HUES64 (cell line): Measurements from ENCODE around the gene RGL3. TPM values are rescaled to one million over a fixed set of nuclear protein-coding genes. Genes with fewer than 3 reads are reported as not detected.
A peak's percentile ranks its signal among the peaks of the same experiment; 100 is the strongest.
"Not testable (repeated sequence)": the region's sequence is repeated elsewhere in the genome, so short reads cannot be mapped to it uniquely, and the experiment has no call there.

Source experiments
- H3K27ac ChIP-seq: 2 replicates; pipeline ENCODE4 v1.7.0; 2013; ENCODE audit warnings: low read depth, low read length, inconsistent platforms
- H3K27me3 ChIP-seq: 2 replicates; pipeline ENCODE4 v1.6.1; 2013; ENCODE audit warnings: mild to moderate bottlenecking, low read length; ENCODE audit not compliant: insufficient read depth
- H3K36me3 ChIP-seq: 2 replicates; pipeline ENCODE4 v1.6.1; 2013; ENCODE audit warnings: mild to moderate bottlenecking, low read length; ENCODE audit not compliant: insufficient read depth
- H3K4me1 ChIP-seq: 2 replicates; pipeline ENCODE4 v1.6.1; 2013; ENCODE audit warnings: mild to moderate bottlenecking, low read length, moderate library complexity; ENCODE audit not compliant: insufficient read depth
- H3K4me3 ChIP-seq: 2 replicates; pipeline ENCODE4 v1.5.1; 2013; ENCODE audit warnings: mild to moderate bottlenecking, low read length, moderate library complexity
- H3K9ac ChIP-seq: 2 replicates; pipeline ENCODE4 v1.6.1; 2013; ENCODE audit warnings: mild to moderate bottlenecking, low read depth, low read length
- H3K9me3 ChIP-seq: 2 replicates; pipeline ENCODE4 v1.6.1; 2013; ENCODE audit warnings: low read depth, low read length; ENCODE audit not compliant: insufficient read depth
- WGBS: fragments of 150-250, 120-280 bp; methylation state at CpG from one replicate; pipeline ENCODE4 v1.1.7; 2013; ENCODE audit warnings: missing lambda C conversion rate; 5-methylcytosine and 5-hydroxymethylcytosine counted together
- polyA plus RNA-seq, 2 experiments: library from polyadenylated mRNA; stranded (reverse); fragments of 50-300 nt; gene quantifications; one replicate each; pipeline ENCODE4 v1.2.3, GENCODE V29; 2013

Gene RGL3, protein sequence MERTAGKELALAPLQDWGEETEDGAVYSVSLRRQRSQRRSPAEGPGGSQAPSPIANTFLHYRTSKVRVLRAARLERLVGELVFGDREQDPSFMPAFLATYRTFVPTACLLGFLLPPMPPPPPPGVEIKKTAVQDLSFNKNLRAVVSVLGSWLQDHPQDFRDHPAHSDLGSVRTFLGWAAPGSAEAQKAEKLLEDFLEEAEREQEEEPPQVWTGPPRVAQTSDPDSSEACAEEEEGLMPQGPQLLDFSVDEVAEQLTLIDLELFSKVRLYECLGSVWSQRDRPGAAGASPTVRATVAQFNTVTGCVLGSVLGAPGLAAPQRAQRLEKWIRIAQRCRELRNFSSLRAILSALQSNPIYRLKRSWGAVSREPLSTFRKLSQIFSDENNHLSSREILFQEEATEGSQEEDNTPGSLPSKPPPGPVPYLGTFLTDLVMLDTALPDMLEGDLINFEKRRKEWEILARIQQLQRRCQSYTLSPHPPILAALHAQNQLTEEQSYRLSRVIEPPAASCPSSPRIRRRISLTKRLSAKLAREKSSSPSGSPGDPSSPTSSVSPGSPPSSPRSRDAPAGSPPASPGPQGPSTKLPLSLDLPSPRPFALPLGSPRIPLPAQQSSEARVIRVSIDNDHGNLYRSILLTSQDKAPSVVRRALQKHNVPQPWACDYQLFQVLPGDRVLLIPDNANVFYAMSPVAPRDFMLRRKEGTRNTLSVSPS
- polyA plus RNA-seq (2013, experiment 1 of 2): 9.8 TPM
- polyA plus RNA-seq (2013, experiment 2 of 2): 12.3 TPM

DNA sequence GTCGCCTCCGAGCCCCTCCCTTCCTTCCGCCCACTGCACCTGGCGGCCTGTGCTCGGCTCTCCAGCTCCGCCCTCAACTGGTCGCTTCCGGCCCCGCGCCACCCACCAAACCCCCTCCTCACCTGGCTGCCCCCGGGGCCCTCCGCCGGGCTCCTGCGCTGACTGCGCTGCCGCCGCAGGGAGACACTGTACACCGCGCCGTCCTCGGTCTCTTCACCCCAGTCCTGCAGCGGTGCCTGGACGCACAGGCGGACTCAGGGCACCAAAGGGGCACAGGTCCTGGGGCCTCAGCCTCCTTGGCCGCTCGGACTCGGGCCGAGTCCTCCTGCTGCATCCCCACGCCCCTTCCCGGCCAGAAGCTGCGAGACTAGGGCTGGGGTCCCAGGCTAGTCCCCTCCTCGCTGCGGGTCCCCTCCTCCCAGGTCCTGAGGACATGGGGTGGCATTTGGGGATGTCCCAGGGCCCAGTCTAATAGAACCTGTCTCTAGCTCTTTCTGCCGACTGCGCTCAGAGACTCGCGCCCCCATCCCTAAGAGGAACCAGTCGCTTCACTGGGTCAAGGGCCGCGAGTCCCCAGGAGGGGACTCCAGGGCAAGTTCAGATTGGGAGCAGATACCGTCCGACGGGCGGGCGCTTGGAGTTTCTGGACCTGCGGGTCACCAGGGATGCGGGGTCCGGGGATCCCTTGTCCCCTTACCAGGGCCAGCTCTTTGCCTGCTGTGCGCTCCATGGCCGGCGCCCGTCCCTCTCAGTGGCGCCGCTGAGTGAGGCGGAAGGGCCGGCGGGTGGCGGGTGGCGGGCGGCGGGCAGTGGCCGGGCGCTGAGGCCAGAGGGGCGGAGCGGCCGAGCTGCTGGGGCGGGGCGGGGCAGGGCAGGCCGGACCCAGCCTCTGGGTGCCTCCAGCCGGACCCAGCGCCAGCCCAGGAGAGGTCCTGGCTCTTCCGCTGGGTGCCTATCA is at the start of gene RGL3:
Gene RGL3, minus strand, starts transcription at position 766 of the 958 bp plus-strand sequence. Its CDS starts 36 bp downstream, at position 730.
- Histone ChIP-seq H3K27me3 (peaks cover 63% of the 10 kb centered on the region), H3K27ac (peak within 1 kb of the TSS; percentile 63; the same call in 1 of the 2 replicates), H3K9ac (peak within 1 kb of the TSS; percentile 68; the same call in 1 of the 2 replicates), H3K9me3 (no peaks in the 10 kb centered on the region), H3K4me3 (peak within 1 kb of the TSS; percentile 88), H3K36me3 (no peaks in the 10 kb centered on the region), H3K4me1 (peaks cover 4% of the 10 kb centered on the region; the same call in 1 of the 2 replicates)
- WGBS: under 1% methylated on average over 72 of the region's 72 CpGs

DNA sequence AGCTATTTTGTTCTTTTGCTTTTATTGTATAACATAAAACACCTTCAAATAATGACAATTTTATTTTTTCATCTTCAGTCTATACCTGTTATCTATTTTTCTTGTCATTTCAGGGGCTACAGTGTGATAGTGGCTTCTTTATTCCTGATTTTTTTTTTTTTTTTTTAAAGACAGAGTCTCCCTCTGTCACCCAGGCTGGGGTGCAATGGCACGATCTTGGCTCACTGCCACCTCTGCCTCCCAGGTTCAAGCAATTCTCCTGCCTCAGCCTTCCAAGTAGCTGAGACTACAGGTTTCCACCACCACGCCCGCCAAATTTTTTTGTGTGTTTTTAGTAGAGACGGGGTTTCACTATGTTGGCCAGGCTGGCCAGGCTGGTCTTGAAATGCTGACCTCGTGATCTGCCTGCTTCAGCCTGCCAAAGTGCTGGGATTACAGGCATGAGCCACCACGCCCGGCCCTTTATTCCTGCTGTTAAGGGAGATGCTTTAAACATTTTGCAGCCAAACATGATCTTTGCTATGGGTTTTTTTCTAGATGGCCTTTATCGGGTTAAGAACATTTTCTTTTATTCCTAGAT is 49.2 kb upstream of the RGL3 start:
- H3K4me1 ChIP-seq, H3K4me3 ChIP-seq, H3K9ac ChIP-seq, H3K27me3 ChIP-seq, H3K36me3 ChIP-seq, H3K27ac ChIP-seq, H3K9me3 ChIP-seq: not testable (repeated sequence)
- 89% methylated on average over 7 of the region's 8 CpGs for WGBS

DNA sequence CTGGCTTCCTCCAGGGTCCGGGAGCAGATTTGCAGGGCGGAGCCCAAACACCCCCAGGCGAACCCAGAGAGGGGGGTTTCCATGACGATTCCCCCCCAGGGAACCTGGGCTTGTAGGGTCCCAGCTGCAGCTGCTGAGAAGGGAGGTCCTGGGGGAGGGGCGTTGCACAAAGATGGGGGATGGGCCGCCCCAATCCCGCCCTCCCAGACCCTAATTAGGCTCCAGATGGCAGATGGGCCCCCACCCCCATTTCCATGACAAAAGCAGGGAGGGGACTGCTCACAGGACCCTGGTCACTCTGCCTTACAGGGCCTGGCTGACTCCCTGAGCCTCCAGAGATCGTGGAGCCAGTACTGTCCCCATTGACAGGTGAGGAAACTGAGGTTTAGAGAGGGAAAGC is 46.5 kb upstream of the RGL3 start:
- WGBS: 32% methylated on average over 8 of the region's 8 CpGs

GRCh38 chr19:11464333-11465265 is 45.5 kb upstream of the RGL3 start:
- no peaks in the 10 kb centered on the region for H3K9me3 ChIP-seq
- no peak overlapping the region for H3K4me3 ChIP-seq
- no peak overlapping the region for H3K27ac ChIP-seq
- H3K9ac ChIP-seq: no peak overlapping the region
- WGBS: 86% methylated on average over 11 of the region's 11 CpGs
- no peaks in the 10 kb centered on the region for H3K27me3 ChIP-seq
- 0 out of 2 replicates have a peak, but pooled peaks cover 3% of the 10 kb centered on the region for H3K4me1 ChIP-seq
- no peaks in the 10 kb centered on the region for H3K36me3 ChIP-seq

More for the DNA sequence above, 46.5 kb upstream of the RGL3 start:
- Histone ChIP-seq H3K9me3 (no peaks in the 10 kb centered on the region), H3K9ac (no peak overlapping the region), H3K4me1 (0 out of 2 replicates have a peak, but pooled peaks cover 3% of the 10 kb centered on the region), H3K36me3 (no peaks in the 10 kb centered on the region), H3K4me3 (no peak overlapping the region), H3K27ac (no peak overlapping the region), H3K27me3 (no peaks in the 10 kb centered on the region)

GRCh38 chr19:11463391-11463790 is 44.3 kb upstream of the RGL3 start:
- H3K9me3 ChIP-seq: no peaks in the 10 kb centered on the region
- H3K4me1 ChIP-seq: 0 out of 2 replicates have a peak, but pooled peaks cover 3% of the 10 kb centered on the region
- no peaks in the 10 kb centered on the region for H3K36me3 ChIP-seq
- no peak overlapping the region for H3K27ac ChIP-seq
- 84% methylated on average over 12 of the region's 12 CpGs for WGBS
- no peaks in the 10 kb centered on the region for H3K27me3 ChIP-seq
- H3K9ac ChIP-seq: no peak overlapping the region
- H3K4me3 ChIP-seq: no peak overlapping the region

DNA sequence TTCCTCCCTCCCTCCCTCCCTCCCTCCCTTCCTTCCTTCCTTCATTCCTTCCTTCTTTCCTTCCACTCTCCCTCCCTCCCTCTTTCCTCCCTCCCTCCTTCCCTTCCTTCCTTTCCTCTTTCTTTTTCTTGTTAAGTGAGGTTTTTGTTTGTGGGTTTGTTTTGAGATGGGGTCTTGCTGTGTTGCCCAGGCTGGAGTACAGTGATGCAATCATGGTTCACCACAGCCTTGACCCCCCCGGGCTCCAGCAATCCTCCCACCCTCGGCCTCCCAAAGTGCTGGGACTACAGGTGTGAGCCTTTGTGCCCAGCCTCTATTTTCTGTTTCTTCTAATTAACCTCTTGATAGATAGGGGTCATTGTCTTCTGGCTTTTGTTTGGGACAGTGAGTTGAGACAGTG is 42.3 kb upstream of the RGL3 start:
- H3K27me3 ChIP-seq: no peaks in the 10 kb centered on the region
- H3K9me3 ChIP-seq: no peaks in the 10 kb centered on the region
- H3K36me3 ChIP-seq: no peaks in the 10 kb centered on the region
- no peak overlapping the region for H3K4me3 ChIP-seq
- H3K9ac ChIP-seq: no peak overlapping the region
- 0 out of 2 replicates have a peak, but pooled peaks cover 7% of the 10 kb centered on the region for H3K4me1 ChIP-seq
- 94% methylated on average over 2 of the region's 2 CpGs for WGBS
- no peak overlapping the region for H3K27ac ChIP-seq

DNA sequence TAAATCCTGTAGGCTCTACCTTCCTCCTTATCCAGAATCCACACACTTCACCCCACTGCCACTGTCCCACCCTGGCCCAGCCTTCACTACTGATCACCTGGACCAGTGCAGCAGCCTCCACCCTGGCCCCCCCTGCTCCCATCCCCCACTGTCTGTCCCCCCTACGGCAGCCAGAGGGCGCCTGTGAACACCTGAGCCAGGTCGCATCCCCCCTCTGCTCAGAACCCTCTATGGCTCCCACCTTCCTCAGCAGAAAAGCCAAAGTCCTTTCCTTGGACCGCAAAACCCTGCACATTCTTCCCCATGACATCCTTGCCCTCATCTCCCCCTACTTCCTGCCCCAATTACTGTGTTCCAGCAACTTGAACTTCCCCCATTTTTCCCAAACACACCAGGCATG is 41.1 kb upstream of the RGL3 start:
- H3K4me3 ChIP-seq: no peak overlapping the region
- 0 out of 2 replicates have a peak, but pooled peaks cover 4% of the 10 kb centered on the region for H3K4me1 ChIP-seq
- H3K27ac ChIP-seq: no peak overlapping the region
- 63% methylated on average over 4 of the region's 4 CpGs for WGBS
- H3K9ac ChIP-seq: no peak overlapping the region
- no peaks in the 10 kb centered on the region for H3K9me3 ChIP-seq
- no peaks in the 10 kb centered on the region for H3K36me3 ChIP-seq
- no peaks in the 10 kb centered on the region for H3K27me3 ChIP-seq

GRCh38 chr19:11458912-11459311 is 39.8 kb upstream of the RGL3 start:
- H3K9me3 ChIP-seq, H3K36me3 ChIP-seq, H3K27me3 ChIP-seq, H3K9ac ChIP-seq, H3K4me3 ChIP-seq, H3K27ac ChIP-seq, H3K4me1 ChIP-seq: not testable (repeated sequence)
- WGBS: 88% methylated on average over 11 of the region's 11 CpGs

DNA sequence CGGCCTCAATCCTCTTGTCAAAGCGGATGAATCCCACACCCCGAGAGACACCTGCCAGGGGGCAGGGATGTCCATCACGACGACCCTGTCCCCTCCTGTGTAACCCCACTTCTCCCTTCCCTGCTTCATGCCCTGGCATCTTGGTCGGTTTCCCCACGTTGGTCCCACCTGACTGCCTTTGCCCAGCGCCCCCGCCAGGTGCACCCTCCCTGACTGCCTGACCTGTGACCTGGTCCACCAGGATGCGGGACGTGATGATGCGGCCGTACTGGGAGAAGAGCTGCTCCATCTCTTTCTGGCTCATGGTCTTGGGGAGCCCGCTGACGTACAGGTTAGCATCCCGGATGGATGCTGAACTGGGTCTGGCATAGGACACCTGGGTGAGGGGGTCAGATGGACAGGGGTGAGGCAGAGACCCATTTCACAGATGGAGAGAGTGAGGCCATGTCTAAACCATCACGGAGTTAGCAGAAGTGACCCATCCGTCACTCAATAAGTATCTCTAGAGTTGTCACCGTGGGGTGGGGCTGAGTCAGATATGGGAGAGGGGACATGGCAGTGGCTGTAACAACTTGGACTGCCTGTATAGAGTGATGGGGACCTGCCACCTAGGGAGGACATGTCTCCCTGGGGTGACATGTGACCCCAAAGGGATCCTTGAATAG is 39.3 kb upstream of the RGL3 start:
- H3K9ac ChIP-seq: no peak overlapping the region
- H3K36me3 ChIP-seq: no peaks in the 10 kb centered on the region
- no peak overlapping the region for H3K4me3 ChIP-seq
- H3K9me3 ChIP-seq: no peaks in the 10 kb centered on the region
- 0 out of 2 replicates have a peak, but pooled peaks cover 4% of the 10 kb centered on the region for H3K4me1 ChIP-seq
- H3K27ac ChIP-seq: no peak overlapping the region
- 91% methylated on average over 19 of the region's 19 CpGs for WGBS
- H3K27me3 ChIP-seq: no peaks in the 10 kb centered on the region
